NOMO-1 treated with DMSO at 0.1 percent for 48 hours (cell line): ENCODE measurements around the gene NCOA3.
"Not testable (repeated sequence)": the region's sequence is repeated elsewhere in the genome, so short reads cannot be mapped to it uniquely, and the experiment has no call there.

ENCODE experiments used
- DNase-seq: peaks from one replicate; lab custom pipeline; 2025; ENCODE audit not compliant: unreplicated experiment; lab: John Stamatoyannopoulos, UW

The NCOA3 gene

DNA sequence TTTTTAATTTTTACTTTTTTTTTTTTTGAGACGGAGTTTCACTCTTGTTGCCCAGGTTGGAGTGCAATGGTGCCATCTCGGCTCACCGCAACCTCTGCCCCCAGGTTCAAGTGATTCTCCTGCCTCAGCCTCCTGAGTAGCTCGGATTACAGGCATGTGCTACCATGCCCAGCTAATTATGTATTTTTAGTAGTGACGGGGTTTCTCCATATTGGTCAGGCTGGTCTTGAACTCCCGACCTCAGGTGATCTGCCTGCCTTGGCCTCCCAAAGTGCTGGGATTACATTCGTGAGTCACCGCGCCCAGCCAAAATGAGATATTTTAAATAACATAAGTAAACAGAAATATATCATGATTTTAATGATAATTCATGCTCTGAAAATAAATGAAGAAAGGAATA is 1.6 kb upstream of the NCOA3 start:
- DNase-seq, result not testable (repeated sequence)

DNA sequence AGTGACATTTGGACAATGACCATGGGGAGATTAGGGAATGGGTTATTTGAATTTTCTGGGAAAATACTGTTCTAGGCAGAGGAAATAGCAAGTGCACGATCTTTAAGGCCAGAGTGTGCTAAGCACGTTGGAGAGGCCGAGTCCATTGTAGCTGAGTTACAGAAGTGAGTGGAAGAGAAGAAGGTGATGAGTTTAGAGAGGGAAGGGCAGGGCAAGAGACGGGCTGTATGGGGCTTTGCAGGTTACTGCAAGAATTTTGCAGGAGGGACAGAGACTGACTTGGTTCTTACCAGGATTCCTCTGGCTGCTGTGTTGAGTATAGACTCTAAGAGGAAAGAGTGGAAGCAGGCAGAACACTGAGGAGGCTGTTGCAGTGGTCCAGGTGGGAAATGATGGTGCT is 1.1 kb upstream of the NCOA3 start:
- no peak for DNase-seq

DNA sequence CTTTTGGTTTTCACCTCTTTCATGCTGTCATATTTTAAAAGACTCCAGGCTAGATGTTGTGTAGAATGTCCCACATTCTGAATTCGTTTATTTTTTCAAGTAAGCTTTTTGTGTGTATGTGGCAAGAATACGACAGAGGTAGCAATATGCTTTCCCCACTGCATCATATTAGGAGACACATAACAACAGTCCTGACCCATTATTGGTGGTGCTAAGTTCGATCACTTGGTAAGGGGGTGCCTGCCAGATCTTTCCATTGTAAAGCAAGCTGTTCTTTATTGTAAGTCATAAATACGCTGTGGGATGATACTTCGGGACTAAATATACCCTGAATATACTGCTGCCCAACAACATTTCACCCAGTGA is 588 bp upstream of the NCOA3 start:
- no peak for DNase-seq

DNA sequence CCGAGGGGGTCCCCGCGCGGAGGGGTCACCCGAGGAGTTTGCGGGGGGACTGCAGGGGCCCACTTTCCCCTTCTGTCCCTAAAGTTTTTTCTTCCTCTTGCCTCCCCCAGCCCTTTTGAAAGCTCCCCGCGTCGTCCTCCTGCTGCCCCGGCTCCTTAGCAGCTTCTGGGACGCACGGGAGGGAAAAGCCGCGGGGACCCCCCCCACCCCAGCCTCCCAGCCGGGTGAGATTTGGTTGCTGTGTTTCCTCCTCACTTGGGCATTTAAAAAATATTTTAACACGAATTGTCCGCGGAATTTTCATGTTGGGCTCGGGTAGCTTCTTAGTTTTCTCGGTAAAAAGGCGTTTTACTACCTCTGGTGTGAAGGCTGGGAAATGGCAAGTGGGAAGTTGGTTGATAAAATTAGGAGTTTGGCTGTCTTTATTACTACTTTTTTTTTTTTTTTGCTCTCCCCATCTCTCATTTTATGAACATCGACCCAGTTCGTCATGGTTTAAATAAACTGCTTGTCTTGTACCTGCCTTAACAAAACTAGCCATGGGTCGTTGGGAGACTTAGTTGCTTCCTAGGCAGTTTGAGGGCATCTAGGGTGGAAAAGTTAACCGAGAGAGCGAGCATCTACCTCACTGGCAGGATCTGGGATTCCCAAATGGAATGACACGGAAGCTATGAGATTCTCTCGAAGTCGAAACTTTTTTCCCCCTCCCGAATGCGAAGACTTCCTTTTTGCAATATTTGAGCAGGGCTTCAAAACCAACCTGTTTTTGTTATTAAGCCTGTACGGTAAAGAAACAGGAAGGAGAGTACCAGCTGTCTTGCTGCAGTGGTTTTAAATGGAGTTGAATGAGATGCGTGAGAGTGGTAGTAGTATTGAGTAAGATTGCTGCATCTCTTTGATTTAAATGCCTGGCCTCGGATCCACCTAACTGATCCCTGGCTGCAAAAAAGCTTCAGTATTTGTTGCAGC is 868 bp downstream of the NCOA3 start:
- peak; percentile 95 for DNase-seq

DNA sequence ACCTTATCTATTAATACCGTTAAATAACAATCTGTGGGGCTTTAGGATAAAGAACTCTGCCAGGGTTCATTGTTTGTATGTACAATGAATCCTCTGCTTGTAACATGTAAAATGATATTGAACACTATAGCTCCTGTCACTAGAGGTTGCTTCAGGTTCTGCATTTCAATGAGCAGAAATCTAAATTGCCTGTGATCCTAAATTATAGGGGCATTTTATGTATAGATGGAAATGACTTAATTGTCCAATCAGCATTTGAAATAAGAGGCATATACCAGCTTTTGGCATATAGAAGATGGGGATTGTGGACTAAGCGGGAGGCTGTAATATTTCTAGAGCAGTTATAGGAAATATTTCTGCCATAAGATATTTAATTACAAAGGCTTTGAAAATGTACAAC is 2.0 kb downstream of the NCOA3 start:
- DNase-seq, result peak; percentile 6

GRCh38 chr20:47506335-47506734 is 4.6 kb downstream of the NCOA3 start:
- no peak for DNase-seq

DNA sequence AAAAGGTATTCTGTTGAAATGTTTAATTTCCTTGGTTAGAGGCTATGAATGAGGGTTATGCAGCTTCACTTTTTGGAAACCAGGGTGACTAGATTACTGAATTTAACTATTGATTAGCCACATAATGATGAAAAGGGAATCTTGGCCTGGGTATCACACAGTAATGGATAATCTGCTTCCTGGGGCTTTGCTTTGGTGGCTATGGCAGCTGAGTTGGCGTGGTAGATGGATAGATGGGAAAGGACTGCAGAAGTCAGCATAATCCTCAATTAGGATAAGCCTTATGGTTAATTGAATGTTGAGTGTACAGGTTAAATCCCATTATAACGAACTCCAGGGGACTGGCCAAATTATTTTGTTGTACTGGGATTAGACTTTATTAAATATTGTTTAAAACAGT is 5.2 kb downstream of the NCOA3 start:
- DNase-seq, result no peak

GRCh38 chr20:47507275-47507981 is 5.7 kb downstream of the NCOA3 start:
- DNase-seq, result not testable (repeated sequence)

DNA sequence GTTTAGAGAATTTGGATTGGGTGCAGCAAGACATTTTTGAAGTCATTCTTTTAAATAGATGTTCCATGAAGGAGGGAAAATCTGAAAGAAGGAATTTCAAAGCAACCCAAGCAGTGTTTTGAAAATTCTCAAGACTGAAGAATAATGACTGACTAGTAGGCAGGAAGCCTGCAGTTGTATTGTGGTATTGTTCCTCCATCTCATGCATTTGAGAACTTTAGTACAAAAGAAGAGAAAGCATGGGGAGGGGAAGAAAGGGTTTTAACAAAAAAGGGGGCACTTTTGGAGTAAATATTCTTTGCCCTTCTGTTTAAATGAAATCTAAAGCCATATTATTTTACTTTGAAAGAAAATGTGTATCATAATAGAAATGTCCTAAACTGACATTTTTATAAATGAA is 6.6 kb downstream of the NCOA3 start:
- no peak for DNase-seq

DNA sequence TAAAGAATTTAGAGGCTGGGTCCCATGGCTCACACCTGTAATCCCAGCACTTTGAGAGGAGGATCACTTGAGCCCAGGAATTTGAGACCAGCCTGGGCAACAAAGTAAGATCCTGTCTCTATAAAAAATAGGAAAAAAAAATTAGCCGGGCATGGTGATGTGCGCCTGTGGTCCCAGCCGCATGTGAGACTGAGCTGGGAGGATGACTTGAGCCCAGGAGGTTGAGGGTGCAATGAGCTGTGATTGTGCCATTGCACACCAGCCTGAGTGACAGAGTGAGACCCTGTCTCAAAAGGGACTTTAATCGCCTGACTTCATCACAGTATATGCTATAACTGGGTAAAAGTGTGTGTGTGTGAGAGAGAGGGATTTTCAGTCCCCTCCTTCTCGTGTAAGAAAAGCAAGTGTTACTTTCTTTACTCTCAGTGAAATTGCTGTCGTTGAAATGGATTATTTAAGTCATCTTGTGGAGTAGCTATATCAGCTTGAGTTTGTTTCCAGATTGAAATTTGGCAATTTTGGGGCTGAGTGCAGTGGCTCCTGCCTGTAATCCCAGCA is 7.5 kb downstream of the NCOA3 start:
- DNase-seq, result no peak

DNA sequence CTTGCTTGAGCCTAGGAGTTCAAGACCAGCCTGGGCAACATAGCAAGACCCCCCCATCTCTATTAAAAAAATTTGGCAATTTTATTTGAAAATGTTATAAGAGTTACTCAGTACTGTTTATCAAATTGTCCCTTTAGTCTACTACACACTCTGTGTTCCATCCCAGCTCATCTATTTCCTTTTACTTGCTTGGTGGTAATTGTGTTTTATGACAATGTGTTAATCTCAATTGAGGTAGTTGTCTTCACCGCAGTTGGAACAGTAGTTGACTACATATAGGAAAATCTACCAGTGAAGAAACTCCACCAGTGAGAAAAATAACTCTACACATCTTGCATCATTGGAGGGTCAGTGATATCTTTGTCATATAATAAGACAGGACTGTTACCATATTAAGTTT is 8.0 kb downstream of the NCOA3 start:
- DNase-seq, result no peak

DNA sequence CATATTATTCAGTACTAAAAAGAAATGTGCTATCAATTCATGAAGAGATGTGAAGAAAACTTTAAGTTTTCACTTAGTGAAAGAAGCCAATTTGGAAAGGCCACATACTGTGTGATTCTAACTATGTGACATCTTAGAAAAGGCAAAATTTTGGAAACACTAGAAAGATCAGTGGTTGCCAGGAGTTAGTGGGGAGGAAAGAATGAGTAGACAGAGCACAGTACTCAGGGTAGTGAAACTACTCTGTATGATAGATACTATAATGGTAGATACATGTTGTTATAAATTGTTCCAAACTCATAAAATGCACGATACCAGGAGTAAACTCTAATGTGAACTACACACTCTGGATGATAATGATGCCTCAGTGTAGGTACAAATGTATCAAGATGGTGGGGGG is 14.2 kb downstream of the NCOA3 start:
- no peak for DNase-seq

- DNase-seq, result no peak
These were observed 19.5 kb downstream of the NCOA3 start for GRCh38 chr20:47521059-47521808.

DNA sequence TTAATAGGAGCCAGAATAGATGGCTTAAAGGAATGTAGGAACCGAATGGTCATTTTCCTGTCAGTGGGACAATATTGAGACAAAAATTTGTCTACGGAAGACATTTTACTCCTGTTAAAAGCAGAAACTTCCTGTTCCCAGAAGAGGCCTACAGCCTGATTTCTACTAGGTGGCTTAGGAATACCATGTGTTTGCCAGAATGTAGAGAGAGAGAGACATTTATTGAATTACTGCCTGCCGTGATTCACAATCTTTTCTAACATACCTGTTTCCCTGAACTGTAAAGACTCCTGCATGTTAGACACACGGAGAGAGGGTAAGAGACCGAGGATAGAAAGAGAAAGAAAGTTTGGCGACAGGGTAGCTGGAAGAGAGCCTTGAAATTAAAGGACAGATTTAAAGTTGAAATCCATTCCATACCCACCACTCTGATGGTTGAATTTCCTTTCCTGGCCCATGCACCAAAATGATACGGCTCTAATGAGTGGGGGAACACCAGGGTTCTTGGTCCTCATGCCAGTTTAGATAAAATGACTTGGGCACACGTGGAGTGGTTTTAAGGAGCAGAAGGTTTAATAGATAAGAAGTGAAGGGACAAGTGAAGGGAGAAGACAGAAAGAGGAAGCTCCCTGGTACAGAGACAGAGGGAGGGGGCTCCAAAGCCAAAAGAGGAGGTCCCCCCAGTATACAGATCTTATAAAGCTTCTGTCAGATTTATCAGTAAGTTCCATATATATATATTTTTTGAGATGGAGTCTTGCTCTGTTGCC is 22.5 kb downstream of the NCOA3 start:
- DNase-seq, result no peak

- no peak for DNase-seq
These were observed 25.5 kb downstream of the NCOA3 start for GRCh38 chr20:47527004-47527800.

- no peak for DNase-seq
These were observed 28.2 kb downstream of the NCOA3 start for GRCh38 chr20:47529840-47530239.

GRCh38 chr20:47531458-47531857 is 29.8 kb downstream of the NCOA3 start:
- peak; percentile 43 for DNase-seq

DNA sequence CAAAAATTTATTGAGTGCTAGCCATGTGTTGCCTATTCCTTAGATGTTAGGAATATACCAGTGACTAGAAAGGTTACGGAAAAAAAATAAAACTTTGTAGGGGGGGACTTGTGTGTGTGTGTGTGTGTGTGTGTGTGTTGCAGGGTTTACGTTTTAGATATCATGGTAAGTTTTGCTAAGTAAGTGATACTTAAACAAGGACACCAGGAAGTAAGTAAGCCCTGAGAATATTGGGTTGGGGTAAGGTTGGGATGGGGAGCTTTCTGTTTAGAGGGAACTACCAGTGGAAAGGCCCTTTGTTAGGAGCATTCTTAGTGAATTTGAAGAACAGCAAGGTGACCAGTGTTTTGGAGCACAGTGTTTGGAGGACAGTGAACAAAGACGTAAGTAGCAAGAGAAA is 30.3 kb downstream of the NCOA3 start:
- DNase-seq, result no peak

DNA sequence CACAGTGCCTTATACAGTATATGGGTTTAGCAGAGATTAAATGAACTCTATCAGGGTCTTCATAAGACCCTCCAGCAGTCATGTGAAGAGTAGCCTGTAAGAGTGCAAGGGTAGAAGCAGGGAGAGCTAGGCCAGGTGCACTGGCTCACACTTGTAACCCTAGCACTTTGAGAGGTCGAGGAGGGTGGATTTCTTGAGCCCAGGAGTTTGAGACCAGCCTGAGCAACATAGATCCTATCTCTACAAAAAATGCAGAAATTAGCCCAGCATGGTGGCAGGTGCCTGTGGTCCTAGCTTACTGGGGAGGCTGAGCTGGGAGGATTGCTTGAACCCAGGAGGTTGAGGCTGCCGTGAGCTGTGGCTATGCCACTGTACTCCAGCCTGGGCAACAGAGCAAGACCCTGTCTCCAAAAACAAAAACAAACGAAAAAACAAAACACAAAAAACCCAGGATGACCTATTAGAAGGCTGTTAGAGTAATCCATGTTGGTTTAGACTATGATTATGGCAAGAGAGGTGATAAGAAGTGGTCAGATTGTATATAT is 31.9 kb downstream of the NCOA3 start:
- DNase-seq, result no peak
